DND-41 (cell line): ENCODE results near the gene ANP32E.
"Not testable (repeated sequence)": the region's sequence is repeated elsewhere in the genome, so short reads cannot be mapped to it uniquely, and the experiment has no call there.

ENCODE experiments used
- ATAC-seq: fragments of 200-7000 bp; cut with Tn5 transposase; 3 replicates; pipeline ENCODE4 v1.9.1; 2021; ENCODE audit warnings: low read depth; ENCODE audit not compliant: insufficient read depth
- DNase-seq: peaks from one replicate; pipeline ENCODE4 v3.0.0-alpha.2; 2020
- H2AFZ ChIP-seq: 2 replicates; pipeline ENCODE4 v1.6.0; 2012; ENCODE audit warnings: low read depth, low read length
- H3K27ac ChIP-seq: 2 replicates; pipeline ENCODE4 v1.5.1; 2012; ENCODE audit warnings: low read length, inconsistent platforms
- H3K27me3 ChIP-seq: fragments of 200-600 bp; sonication (generic); 2 replicates; pipeline ENCODE4 v1.6.0; 2012; ENCODE audit warnings: low read length, mild to moderate bottlenecking, inconsistent platforms; ENCODE audit not compliant: insufficient read depth, poor library complexity
- H3K36me3 ChIP-seq: 2 replicates; pipeline ENCODE4 v1.5.1; 2012; ENCODE audit warnings: low read length, inconsistent platforms; ENCODE audit not compliant: insufficient read depth
- H3K4me1 ChIP-seq: 2 replicates; pipeline ENCODE4 v1.5.1; 2012; ENCODE audit warnings: mild to moderate bottlenecking, low read length; ENCODE audit not compliant: insufficient read depth
- H3K4me2 ChIP-seq: 2 replicates; pipeline ENCODE4 v1.6.0; 2012; ENCODE audit warnings: mild to moderate bottlenecking, moderate library complexity, low read length, inconsistent platforms; ENCODE audit not compliant: insufficient read depth
- H3K4me3 ChIP-seq, 2 experiments: fragments of 200-600 bp in 1 of 2; shearing (Covaris generic) in 1 of 2; 2 replicates each; pipeline ENCODE4 v1.5.1; 2012 to 2016; ENCODE audit warnings: inconsistent platforms in 2 of 2, low read length in 2 of 2, mild to moderate bottlenecking in 2 of 2, low read depth in 1 of 2, moderate library complexity in 1 of 2
- H3K79me2 ChIP-seq: 2 replicates; pipeline ENCODE4 v1.6.0; 2012; ENCODE audit warnings: low read length, inconsistent platforms; ENCODE audit not compliant: insufficient read depth
- H3K9ac ChIP-seq: 2 replicates; pipeline ENCODE4 v1.6.0; 2012; ENCODE audit warnings: low read depth, mild to moderate bottlenecking, inconsistent platforms, low read length, moderate library complexity
- H3K9me3 ChIP-seq: 2 replicates; pipeline ENCODE4 v1.5.1; 2012; ENCODE audit warnings: low read length, moderate library complexity, mild to moderate bottlenecking, inconsistent platforms; ENCODE audit not compliant: insufficient read depth, severe bottlenecking
- H4K20me1 ChIP-seq: 2 replicates; pipeline ENCODE4 v1.6.0; 2012; ENCODE audit warnings: low read length; ENCODE audit not compliant: insufficient read depth
- CTCF ChIP-seq: IDR thresholded peaks from 2 replicates; pipeline ENCODE4 v1.5.1; 2012; ENCODE audit warnings: borderline replicate concordance, low read length, moderate library complexity, mild to moderate bottlenecking; ENCODE audit not compliant: poor library complexity, severe bottlenecking; ENCODE audit errors: extremely low read depth
- EZH2 ChIP-seq: IDR thresholded peaks from 3 replicates; pipeline ENCODE4 v1.6.1; 2012; ENCODE audit warnings: borderline replicate concordance, low read depth, mild to moderate bottlenecking, moderate library complexity, low read length, inconsistent platforms; ENCODE audit not compliant: severe bottlenecking

The ANP32E gene

GRCh38 chr1:150186789-150187559 is 48.9 kb downstream of the ANP32E start:
- Histone ChIP-seq H4K20me1 (no peaks in the 10 kb centered on the region), H3K4me3 (no peak overlapping the region), H2AFZ (peak overlapping the region; percentile 62; the same call in 1 of the 2 replicates), H3K27ac (no peak overlapping the region), H3K9me3 (no peaks in the 10 kb centered on the region), H3K4me2 (peak overlapping the region; percentile 25), H3K27me3 (no peaks in the 10 kb centered on the region), H3K4me1 (peaks cover 12% of the 10 kb centered on the region; the same call in 1 of the 2 replicates), H3K9ac (no peak overlapping the region), H3K79me2 (no peaks in the 10 kb centered on the region), H3K36me3 (no peaks in the 10 kb centered on the region)
- TF ChIP-seq EZH2 (no peak), CTCF (peak; percentile 44)
- ATAC-seq (peak; percentile 90), DNase-seq (peak; percentile 48)

GRCh38 chr1:150186438-150186788 is 49.5 kb downstream of the ANP32E start:
- not testable (repeated sequence) for H3K4me3 ChIP-seq, DNase-seq, ATAC-seq, H3K79me2 ChIP-seq, H3K4me2 ChIP-seq, H4K20me1 ChIP-seq, H3K9me3 ChIP-seq, H3K9ac ChIP-seq, H3K36me3 ChIP-seq, H3K27me3 ChIP-seq, H3K27ac ChIP-seq
- peaks cover 12% of the 10 kb centered on the region; the same call in 1 of the 2 replicates for H3K4me1 ChIP-seq
- 0 out of 2 replicates have a peak overlapping the region, but pooled peaks have one; percentile 35 for H2AFZ ChIP-seq

GRCh38 chr1:150185481-150185880 is 50.4 kb downstream of the ANP32E start:
- Histone ChIP-seq H4K20me1 (no peaks in the 10 kb centered on the region), H3K4me3 (no peak overlapping the region), H3K9ac (no peak overlapping the region), H3K79me2 (no peaks in the 10 kb centered on the region), H3K9me3 (no peaks in the 10 kb centered on the region), H3K36me3 (no peaks in the 10 kb centered on the region), H3K4me2 (no peak overlapping the region), H3K27me3 (no peaks in the 10 kb centered on the region), H2AFZ (no peak overlapping the region), H3K4me1 (peaks cover 12% of the 10 kb centered on the region; the same call in 1 of the 2 replicates), H3K27ac (no peak overlapping the region)
- DNase-seq (no peak), ATAC-seq (no peak)
- TF ChIP-seq EZH2, result no peak
- no peak for TF ChIP-seq CTCF

GRCh38 chr1:150183061-150183460 is 52.9 kb downstream of the ANP32E start:
- Histone ChIP-seq H3K4me3 (no peak overlapping the region), H3K4me2 (no peak overlapping the region), H3K9ac (no peak overlapping the region), H3K36me3 (no peaks in the 10 kb centered on the region), H3K79me2 (no peaks in the 10 kb centered on the region), H2AFZ (no peak overlapping the region), H3K4me1 (peaks cover 12% of the 10 kb centered on the region; the same call in 1 of the 2 replicates), H4K20me1 (no peaks in the 10 kb centered on the region), H3K27me3 (no peaks in the 10 kb centered on the region), H3K27ac (no peak overlapping the region), H3K9me3 (no peaks in the 10 kb centered on the region)
- ATAC-seq (no peak), DNase-seq (no peak)
- TF ChIP-seq CTCF, result no peak
- no peak for TF ChIP-seq EZH2
